ENCODE measurements around the gene LRRC28.

Gene LRRC28

DNA sequence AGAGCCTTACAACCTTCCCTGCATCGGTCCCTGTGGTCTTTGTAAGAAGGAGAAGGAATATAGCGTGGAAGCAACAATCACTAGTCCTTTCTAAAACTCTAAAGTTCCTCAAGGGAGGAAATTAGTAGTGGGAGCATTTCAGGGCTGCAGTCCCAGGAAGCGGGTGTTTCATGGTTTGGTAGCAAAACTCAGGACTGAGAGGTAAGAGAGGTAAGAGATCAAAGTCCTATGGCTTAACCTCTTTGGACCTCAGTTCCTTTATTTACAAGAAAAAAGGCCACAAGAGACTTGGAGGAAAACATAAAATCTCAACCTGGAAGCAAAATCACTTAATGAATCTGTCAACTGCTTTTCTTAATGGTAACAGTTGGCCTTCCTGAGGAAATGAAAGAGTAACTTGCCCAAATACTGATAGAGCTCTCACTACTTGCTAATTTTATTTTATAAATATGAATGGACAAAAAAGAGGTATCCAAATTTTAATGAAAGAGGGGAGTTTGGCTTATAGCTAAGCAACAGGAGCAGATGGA, 14.3 kb downstream of the LRRC28 start:
- TF ChIP-seq, protein P1, sequence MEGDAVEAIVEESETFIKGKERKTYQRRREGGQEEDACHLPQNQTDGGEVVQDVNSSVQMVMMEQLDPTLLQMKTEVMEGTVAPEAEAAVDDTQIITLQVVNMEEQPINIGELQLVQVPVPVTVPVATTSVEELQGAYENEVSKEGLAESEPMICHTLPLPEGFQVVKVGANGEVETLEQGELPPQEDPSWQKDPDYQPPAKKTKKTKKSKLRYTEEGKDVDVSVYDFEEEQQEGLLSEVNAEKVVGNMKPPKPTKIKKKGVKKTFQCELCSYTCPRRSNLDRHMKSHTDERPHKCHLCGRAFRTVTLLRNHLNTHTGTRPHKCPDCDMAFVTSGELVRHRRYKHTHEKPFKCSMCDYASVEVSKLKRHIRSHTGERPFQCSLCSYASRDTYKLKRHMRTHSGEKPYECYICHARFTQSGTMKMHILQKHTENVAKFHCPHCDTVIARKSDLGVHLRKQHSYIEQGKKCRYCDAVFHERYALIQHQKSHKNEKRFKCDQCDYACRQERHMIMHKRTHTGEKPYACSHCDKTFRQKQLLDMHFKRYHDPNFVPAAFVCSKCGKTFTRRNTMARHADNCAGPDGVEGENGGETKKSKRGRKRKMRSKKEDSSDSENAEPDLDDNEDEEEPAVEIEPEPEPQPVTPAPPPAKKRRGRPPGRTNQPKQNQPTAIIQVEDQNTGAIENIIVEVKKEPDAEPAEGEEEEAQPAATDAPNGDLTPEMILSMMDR (IDR thresholded peaks at IDR 0.05): no peak
- Mint-ChIP-seq H3K4me3 (no peak overlapping the region), H3K27ac (no peak overlapping the region), H3K36me3 (ENCODE audit: low read depth) (peaks cover 5% of the 10 kb centered on the region), H3K4me1 (peaks cover 11% of the 10 kb centered on the region), H3K27me3 (ENCODE audit: low read depth, poor library complexity) (peaks cover 3% of the 10 kb centered on the region), H3K9me3 (no peaks in the 10 kb centered on the region)
- no peak for DNase-seq

- Mint-ChIP-seq H3K9me3 (no peaks in the 10 kb centered on the region), H3K36me3 (ENCODE audit: low read depth) (peaks cover 5% of the 10 kb centered on the region), H3K27me3 (ENCODE audit: low read depth, poor library complexity) (no peaks in the 10 kb centered on the region), H3K4me3 (no peak overlapping the region), H3K27ac (no peak overlapping the region), H3K4me1 (peaks cover 11% of the 10 kb centered on the region)
- DNase-seq: no peak
- TF ChIP-seq, protein P1 (IDR thresholded peaks at IDR 0.05): no peak
Measured at GRCh38 chr15:99267957-99268356, 16.7 kb downstream of the LRRC28 start.

GRCh38 chr15:99268431-99268830, 17.1 kb downstream of the LRRC28 start:
- no peak for DNase-seq
- TF ChIP-seq, protein P1 (IDR thresholded peaks at IDR 0.05): no peak
- no peaks in the 10 kb centered on the region for H3K9me3 Mint-ChIP-seq
- H3K4me3 Mint-ChIP-seq: no peak overlapping the region
- H3K27ac Mint-ChIP-seq: no peak overlapping the region
- H3K4me1 Mint-ChIP-seq: peaks cover 11% of the 10 kb centered on the region
- no peaks in the 10 kb centered on the region for H3K27me3 Mint-ChIP-seq (ENCODE audit: low read depth, poor library complexity)
- peaks cover 5% of the 10 kb centered on the region for H3K36me3 Mint-ChIP-seq (ENCODE audit: low read depth)

GRCh38 chr15:99273801-99274200, 22.5 kb downstream of the LRRC28 start:
- no peaks in the 10 kb centered on the region for H3K4me1 Mint-ChIP-seq
- peaks cover 2% of the 10 kb centered on the region for H3K36me3 Mint-ChIP-seq (ENCODE audit: low read depth)
- no peak for DNase-seq
- no peaks in the 10 kb centered on the region for H3K9me3 Mint-ChIP-seq
- H3K27ac Mint-ChIP-seq: no peak overlapping the region
- TF ChIP-seq, protein P1 (IDR thresholded peaks at IDR 0.05): no peak
- H3K27me3 Mint-ChIP-seq (ENCODE audit: low read depth, poor library complexity): no peaks in the 10 kb centered on the region
- no peak overlapping the region for H3K4me3 Mint-ChIP-seq

GRCh38 chr15:99275061-99275460, 23.8 kb downstream of the LRRC28 start:
- H3K27ac Mint-ChIP-seq: no peak overlapping the region

More at GRCh38 chr15:99275061-99275460, 23.8 kb downstream of the LRRC28 start:
- no peaks in the 10 kb centered on the region for H3K4me1 Mint-ChIP-seq
- TF ChIP-seq, protein P1 (IDR thresholded peaks at IDR 0.05): no peak
- H3K27me3 Mint-ChIP-seq (ENCODE audit: low read depth, poor library complexity): no peaks in the 10 kb centered on the region
- H3K4me3 Mint-ChIP-seq: no peak overlapping the region
- no peaks in the 10 kb centered on the region for H3K9me3 Mint-ChIP-seq
- DNase-seq: no peak
- H3K36me3 Mint-ChIP-seq (ENCODE audit: low read depth): peaks cover 12% of the 10 kb centered on the region
